GM18873 (cell line): ENCODE data around the gene PRR7.

ENCODE experiments used
- ATAC-seq: cut with Tn5 transposase; IDR thresholded peaks from one replicate; pipeline ENCODE4 v1.9.1; 2021; ENCODE audit warnings: mild to moderate bottlenecking, moderate library complexity, moderate number of reproducible peaks; ENCODE audit not compliant: unreplicated experiment, low FRiP score

PRR7 gene

DNA sequence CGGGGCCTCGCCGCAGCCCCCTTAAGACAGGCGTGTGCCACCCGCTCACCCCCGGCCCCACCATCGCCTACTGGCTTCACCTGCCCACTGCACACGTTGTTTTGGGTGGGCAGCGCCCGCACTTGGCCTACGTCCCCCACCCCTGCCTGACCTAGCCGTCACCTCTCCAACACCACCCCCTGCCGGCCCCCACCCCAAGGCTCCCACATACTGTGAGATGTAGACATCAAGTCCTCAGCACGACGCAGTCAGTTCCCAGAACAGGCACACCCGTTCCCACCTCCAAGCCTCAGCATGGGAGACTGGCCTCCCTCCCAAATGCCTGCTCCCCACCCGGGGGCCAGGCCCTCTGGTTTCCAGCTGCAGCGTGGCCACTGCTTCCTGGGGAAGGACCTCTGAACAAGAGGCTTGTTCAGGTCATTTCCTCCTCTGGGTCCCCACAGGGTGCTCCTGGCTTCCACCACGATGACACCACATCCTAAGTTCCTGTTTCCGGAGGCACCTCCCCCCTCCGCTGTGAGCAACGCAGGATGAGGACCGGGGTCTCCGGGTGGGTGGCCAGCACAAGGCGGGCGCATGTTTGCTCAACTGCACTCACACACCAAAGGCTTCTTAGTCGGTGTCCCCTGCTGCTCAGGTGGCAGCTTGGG, 15.5 kb downstream of the PRR7 start:
- no peak for ATAC-seq

DNA sequence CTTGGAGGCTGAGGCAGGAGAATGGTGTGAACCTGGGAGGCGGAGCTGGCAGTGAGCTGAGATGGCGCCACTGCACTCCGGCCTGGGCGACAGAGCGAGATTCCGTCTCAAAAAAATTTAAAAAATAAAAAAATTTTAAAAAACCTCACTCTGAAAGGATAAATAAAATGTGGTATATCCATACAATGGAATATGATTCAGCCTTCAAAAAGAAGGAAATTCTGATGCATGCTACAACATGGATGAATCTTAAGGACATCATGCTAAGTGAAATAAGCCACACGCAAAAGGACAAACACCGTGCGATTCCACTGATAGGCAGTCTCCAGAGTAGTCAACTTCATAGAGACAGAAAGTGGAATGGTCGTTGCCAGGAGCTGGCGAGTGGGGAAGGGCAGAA, 18.4 kb downstream of the PRR7 start:
- ATAC-seq = no peak

DNA sequence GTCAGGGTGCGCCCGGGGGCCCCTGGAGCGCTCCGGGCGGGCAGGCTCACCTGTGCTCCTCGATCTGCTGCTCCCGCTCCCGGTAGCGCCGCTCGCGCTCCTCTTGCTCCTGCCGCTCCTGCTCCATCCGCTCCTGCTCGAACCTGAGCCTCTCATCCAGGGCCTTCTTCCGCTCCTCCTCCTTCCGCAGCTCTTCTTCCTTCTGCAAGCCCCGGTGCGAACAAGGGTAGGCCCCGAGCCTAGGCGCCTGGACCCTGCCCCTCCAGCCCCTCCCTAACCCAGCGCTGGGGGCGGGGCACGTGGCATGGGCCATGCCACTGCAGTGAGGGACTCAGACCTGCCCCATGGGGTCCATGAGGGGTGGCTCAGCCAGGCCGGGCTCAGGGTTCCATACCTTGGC, 20.2 kb downstream of the PRR7 start:
- ATAC-seq = no peak

DNA sequence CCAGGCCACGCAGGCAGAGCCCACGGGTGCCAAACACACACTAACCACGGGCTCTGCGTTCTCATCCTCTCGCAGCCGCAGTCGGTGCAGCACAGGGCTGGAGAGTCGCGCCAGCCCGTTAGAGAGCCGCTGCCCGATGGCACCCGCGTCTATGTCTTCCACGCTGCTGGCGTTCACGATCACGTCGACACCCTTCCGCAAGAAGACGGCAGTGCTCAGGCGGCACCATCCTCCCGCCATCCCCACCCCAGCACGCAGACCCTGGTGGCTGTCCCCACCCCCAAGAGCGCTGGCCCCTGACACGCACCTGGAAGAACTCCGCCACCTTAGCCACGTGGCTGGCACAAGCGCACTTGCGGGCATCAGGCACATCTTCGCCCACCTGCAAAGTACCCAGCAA, 20.8 kb downstream of the PRR7 start:
- ATAC-seq = no peak

DNA sequence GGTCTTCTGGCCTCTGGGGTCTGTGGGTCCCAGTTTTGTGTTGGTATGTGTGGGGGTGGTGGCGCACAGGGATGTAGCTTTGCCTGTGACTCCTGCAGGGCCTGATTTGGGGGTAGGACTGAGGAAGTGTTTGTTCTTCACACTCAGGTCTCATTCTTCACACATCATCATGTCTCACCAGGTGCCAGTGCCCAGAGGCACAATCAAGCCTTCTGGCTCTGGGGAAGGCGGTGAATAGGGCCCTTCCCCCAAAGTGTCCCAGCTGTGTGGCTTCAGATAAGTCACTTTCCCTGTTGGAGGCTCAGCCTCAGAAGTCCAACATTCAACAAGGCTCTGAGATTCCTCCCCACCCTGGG, 21.7 kb downstream of the PRR7 start:
- no peak for ATAC-seq

DNA sequence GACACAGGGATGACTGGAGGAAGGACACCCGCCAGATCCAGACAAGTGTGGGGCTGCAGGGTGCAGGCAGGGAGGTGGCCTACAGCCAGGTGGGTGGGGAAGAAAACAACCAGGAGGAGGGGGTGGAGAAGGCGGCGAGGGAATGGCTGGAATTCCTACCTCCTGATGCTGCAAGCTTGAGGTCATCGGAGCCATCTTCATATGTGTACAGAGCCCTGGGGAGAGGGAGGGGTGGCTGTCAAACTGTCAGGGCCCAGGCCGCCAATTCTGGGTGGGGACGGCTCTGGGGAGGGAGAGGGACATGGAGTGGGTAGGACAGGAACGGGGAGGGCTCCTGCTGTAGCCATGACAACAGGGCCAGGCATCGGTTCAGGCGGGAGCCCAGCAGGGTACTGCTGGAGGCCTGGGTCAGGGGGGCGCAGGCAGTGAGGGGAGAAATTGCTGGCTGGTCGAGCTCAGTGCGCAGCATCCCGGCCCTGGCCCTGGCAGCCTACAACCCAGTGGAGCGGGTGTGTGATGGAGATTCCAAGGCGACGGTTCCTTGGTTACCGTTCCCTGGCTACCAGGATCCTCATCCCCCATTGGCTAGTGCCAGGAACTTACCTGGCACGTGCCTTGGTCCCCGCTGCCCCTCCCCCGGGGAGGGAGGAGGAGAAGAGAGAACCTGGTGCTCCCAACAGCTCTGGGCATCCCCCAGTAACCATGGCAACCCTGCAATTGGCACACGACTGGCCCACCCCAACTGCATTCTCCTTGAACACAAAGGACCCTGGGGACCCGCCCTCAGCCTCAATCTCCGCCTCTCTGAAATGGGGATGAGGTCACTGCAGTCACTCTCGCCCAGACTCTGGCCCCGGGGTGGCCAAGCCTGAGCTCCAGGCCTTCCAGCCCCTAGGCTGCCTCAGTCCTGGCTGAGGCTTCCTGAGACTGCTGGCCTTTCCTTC, 22.3 kb downstream of the PRR7 start:
- no peak for ATAC-seq

DNA sequence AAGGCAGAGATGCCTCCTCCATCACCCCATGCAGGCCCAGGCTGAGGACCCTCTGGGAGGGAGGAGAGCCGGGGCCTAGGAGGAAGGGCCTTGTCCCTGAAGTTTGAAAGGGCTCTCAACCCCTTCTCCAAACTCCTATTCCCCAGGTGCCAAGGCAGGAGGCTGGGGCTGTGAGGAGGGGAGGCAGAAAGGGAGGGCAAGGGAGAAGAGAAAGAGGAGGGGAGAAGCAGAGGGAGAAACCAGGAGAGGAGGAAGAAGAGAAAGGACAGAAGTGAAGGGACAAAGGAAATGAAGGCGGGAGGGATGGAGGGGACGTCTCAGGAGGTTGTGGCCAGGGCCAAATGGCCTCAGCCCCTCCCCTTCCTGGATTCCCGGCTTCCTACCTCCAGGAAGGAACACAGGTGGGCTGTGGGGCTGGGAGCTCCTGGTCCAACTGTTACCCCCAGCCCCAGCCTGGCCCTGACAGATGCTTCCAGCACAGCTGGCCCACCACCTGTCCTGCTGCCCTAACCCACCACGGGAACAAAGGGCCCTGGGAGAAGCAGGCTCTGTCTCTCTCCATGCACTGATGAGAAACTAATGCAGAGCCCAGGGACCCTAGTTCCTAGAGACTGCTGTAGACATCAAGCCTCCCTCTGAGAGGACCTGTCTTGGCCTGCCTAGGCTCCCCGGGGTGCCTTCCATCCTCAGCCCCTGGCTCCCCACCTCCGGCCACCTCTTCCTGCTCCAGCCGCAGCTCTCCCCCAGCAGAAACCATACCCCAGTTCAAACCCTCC, 23.3 kb downstream of the PRR7 start:
- no peak for ATAC-seq

DNA sequence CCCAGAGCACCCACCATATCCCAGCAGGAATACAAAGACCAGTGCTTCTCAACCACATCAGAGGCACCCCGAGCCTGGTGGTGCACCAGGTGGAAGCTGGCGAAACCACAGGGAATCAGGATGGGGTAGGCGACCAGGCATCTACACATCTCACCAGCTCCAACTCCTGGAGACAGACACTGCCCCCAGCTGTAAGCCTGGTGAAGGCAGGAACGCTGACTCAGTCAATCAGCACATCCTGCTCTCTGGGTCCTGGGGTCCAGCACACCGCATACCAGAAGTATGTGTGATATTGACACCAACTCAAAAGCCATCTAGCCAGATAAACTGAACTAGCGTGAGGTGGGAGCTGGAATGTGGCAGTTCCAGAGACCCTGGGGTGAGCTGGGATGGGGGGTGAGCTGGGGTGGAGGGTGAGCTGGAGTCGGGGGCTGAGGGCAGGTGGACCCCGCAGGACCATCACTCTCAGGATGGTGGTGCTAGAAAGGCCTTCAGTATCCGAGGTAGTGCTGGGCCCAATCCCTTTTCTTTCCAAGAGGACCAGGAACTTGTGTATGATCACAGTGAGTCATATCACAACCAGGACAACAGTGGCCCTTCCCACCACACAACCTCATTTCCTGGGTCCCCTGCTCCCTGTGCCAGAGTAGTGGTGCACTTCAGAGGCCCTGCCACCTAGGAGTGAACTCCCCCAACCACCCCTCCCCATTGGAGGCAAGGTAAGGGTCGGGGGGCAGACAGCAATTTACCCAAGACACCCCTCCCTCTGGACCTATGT, 24.3 kb downstream of the PRR7 start:
- ATAC-seq = no peak

DNA sequence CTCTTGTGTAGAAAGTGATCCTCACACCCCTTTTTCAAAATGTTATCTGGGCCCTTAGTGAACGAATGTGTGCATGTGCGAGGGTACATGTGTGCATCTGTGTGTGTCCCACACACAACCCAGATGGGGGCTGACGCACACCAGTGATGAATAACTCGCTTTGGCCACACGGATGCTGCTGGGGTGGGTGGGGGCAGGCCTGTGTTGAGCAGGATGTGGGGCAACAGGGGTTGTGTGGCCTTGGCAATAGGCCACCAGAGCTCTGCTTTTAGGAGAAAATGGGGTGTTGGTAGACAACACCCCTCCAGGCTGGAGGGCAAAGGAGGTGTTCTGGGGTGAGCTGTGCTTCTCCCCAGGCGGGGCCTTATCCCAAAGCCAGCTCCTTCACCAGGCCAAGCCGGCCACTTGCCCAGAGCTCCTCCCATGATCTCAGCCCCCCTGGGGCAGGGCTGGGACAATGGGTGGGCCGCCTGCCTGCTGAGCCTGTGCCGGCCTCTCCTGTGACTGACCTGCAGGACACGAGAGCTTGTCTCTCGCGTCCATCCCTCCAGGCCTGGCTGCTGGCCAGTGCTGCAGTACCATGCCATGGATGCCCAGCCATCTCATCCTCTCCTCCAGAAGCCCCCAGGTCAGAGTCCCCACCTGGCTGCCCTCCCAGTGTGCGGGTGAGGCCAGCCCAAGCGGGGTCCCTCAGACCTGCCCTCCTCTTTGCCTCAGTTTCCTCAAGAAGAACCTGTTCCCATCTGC, 25.2 kb downstream of the PRR7 start:
- no peak for ATAC-seq

DNA sequence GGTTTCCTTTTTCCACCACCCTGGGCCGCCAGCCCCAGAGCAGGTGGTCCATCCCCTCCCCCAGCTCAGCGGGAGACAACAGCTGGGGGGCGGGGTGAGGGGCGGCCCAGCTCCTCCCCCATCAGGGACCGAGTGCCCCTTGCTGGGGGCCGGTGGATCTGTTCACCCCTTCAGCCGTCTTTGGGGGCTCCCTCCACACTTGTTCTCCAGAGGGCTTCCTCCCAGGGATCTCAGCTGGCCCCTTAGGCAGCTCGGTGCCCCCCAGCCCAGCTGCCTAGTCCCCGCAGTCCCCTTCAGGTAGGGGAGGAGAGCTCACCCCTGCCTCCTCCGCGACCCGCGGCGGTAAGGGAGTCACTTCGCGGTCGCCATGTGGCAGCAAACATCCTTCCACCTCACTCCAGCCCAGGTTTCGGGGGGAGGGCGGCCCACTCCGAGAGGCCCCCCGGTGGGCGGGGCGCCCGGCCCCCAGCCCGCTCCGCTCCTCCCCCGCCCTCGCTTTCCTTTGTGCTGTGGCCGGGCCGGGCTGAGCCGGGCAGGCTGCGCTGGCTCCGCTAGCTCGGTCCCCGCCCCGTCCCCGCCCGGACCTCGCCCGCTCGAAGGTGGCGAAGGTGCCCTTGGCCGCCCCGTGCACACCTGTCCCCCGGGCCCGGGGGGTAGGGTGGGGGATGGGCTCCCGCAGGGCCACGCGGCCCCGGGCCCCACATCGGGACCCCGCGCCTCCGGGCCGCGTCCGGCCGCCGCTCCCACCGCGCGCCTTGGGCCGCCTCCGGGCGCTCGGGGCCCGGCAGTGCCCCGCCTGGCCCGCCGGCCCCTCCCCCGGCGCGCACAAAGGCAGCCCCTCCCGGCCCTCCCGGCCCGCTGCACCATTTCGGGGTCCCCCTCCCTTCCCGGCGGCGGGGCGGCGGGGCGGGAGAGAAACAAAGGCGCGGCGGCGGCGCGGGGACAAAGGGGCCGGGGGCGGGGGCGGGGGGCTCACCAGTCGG, 26.1 kb downstream of the PRR7 start:
- ATAC-seq = no peak

DNA sequence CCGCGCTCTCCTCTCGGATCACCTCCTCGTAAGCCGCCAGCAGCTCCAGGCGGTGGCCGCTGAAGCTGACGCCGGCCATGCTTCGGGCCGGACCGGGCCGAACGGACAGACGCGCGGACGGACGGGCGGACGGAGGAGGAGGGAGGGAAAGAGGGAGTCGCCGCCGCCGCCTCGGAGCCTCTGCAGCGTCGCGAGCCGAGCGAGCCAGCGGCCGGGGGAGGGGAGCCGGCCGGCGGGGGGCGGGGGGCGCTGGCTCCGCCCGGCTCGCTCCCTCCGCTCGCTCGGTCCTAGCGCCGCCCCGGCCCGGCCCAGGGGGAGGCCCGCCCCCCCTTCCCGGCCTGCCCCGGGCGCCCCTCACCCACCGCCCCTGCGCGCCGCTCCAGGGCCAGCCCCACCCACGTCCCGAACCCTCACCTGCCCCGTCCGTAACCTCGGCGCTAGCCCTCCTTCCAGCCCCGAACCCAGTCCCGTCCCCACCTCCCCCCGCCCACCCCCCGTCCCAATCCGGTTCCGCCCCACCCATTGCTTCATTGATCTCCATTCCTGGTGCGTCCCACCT, 26.9 kb downstream of the PRR7 start, which contains the start of gene DBN1:
DBN1 (minus strand) TSS at position 192 of the 559 bp plus-strand sequence; CDS start at position 79, 113 bp downstream.
- no peak for ATAC-seq

DNA sequence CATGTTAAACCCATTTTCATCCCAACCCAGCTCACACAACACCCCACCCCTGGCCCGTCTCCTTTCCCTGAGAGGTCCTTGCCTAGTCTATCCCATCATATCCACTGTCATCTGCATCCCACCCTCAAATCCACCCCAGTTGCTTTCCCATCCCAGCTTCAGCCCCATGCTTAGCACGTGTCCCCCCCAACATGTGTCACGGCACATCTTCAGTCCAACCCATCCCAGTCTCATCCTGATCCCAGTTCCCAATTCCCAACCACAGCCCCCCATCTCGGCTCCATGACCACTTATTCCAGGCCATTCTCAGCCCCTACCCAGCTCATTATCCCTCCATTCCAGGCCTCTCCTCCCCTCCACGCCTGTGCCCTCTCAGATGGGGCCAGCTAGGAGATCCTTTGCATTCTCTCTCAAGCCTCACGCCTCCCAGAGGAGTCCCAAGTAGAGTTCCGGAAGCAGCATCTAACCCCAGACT, 27.4 kb downstream of the PRR7 start:
- ATAC-seq = no peak

DNA sequence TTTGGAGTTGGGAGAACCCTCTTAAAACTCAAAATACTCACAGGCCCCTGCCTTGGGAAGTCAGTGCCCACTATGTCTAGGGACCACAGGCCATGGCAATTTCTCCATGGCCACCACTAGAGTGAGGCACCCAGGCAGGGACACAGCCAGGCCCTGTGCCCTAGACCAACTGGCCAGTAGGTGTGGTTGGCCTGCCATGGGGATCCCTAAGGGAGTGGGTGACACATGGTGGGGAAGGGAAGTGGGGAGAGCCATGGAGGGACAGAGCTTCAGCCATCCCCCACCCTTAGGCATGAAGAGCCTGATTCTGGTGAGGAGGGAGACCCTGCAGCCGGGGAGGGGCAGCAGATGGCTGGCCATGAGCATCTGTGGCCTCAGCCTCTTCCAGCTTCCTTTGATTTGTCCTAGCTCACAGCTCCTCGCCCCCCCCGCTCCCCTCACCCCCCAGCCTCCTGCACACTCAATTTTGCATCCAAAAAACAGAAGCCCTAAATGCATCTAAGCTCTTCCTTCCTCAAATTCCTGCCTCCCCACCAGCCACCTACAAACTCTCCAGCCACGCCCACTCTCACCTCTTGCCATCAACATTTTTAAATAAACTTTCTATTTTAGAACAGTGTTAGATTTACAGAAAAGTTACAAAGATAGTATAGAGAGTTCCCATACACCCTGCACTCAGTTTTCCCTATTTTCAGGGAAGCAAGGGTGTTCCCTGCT, 28.4 kb downstream of the PRR7 start:
- ATAC-seq = no peak

DNA sequence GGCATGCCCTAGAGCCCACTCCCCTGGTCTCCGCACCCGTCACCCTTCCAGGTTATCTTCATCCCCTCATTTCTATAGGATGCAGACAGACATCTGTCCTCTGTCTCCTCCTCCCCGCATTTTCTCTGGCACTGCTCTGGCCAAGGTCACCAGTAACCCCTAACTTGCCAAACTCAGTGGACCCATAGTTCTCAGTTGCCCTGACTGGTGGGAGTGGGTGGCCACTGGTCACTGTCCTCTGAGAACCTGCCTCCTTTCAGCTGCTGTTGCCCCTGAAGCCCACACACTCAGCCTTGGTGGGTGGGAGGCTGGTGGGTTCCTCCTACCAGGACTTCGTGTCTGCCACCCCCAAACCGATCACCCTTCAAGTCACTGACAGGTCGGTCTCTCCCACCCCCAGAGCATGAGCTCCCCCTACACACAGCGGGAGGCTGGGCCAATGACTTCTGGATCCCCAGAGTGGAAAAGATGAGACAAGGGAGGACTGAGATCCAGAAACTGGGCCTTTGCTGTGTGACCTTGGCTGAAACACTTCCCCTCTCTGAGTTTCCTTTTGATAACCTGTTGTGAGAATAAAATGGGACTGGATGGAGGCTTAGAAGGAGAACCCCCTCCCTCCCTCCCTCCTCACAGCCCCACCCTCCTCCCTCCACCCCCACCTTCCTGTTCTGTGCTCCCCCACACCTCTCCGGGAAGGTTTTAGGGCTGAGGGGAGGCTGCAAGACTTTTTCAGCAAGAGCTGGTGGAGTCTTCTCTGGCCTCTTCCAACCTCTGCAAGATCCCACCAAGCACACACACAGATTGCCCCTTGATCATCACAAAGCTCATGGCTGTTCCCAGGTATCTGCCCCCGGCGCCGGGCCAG, 29.2 kb downstream of the PRR7 start:
- ATAC-seq = no peak

DNA sequence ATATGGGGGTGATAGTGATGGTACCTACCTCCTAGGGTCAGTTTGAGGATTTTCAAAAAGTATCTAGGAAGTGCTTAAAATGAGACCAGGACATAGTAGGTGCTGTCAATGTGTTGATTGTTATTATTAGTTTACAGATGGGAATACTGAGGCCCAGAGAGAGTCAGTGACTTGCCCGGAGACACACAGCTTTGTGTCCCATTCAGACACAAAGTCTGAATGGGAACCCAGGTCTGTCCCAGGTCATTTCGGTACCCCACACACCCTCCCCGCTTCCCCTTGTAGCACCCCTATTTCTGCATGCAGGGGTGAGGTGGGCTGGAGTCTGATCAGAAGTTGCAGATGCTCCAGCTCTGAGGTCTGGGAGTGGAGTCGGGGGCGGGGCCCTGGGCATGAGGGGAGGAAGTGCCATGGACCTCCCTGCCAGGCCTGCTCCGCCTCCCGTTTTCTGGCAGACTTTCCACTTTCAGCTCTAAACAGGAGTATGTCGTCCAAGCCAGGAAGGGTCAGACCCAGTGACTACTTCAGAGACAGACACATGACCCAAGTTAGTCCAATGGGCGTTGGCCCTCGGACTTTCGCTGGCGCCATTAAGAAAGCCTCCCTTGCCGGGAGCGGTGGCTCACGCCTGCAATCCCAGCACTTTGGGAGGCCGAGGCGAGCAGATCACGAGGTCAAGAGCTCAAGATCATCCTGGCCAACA, 30.1 kb downstream of the PRR7 start:
- ATAC-seq = no peak
